HepG2 (cell line): ENCODE results near the gene SMAD6. TPM values are rescaled to one million over a fixed set of nuclear protein-coding genes. Genes with fewer than 3 reads are reported as not detected.

Experiments
- CC2D1A ChIP-seq: sonication (generic); formaldehyde crosslinking; IDR thresholded peaks from 2 replicates; pipeline ENCODE4 v1.8.1; 2023; ENCODE audit warnings: mild to moderate bottlenecking, missing genetic modification reagents
- CSRNP2 ChIP-seq: sonication (generic); formaldehyde crosslinking; conservative IDR thresholded peaks from 2 replicates; pipeline ENCODE4 v1.8.0; 2022; ENCODE audit warnings: low read depth, missing genetic modification reagents
- DRAP1 ChIP-seq: IDR thresholded peaks from 2 replicates; pipeline ENCODE4 v1.6.1; 2016; ENCODE audit warnings: missing genetic modification reagents, missing compliant biosample characterization
- FOXO1 ChIP-seq: sonication (generic); formaldehyde crosslinking; IDR thresholded peaks from 2 replicates; pipeline ENCODE4 v1.4.0; 2020; ENCODE audit warnings: missing genetic modification reagents
- FOXO4 ChIP-seq: sonication (generic); formaldehyde crosslinking; conservative IDR thresholded peaks from 2 replicates; pipeline ENCODE4 v1.8.1; 2023; ENCODE audit warnings: missing genetic modification reagents
- HDAC2 ChIP-seq: sonication (generic); formaldehyde crosslinking; IDR thresholded peaks from 2 replicates; pipeline ENCODE4 v1.4.0; 2020; ENCODE audit warnings: missing genetic modification reagents
- KLF15 ChIP-seq: sonication (generic); formaldehyde crosslinking; IDR thresholded peaks from 2 replicates; pipeline ENCODE4 v1.8.1; 2023; ENCODE audit warnings: borderline replicate concordance, mild to moderate bottlenecking, inconsistent platforms, missing genetic modification reagents, mixed read lengths
- MNT ChIP-seq: fragments of 450-650 bp; IDR thresholded peaks from 2 replicates; pipeline ENCODE4 v1.6.1; 2016
- MXD1 ChIP-seq: sonication (generic); formaldehyde crosslinking; IDR thresholded peaks from 2 replicates; pipeline ENCODE4 v1.4.0; 2020; ENCODE audit warnings: mild to moderate bottlenecking, missing genetic modification reagents
- MXD4 ChIP-seq: IDR thresholded peaks from 2 replicates; pipeline ENCODE4 v1.6.1; 2016; ENCODE audit warnings: mild to moderate bottlenecking, missing biosample characterization, missing genetic modification reagents
- NR2C2 ChIP-seq: sonication (generic); formaldehyde crosslinking; IDR thresholded peaks from 2 replicates; pipeline ENCODE4 v1.4.0; 2020; ENCODE audit warnings: missing genetic modification reagents, mild to moderate bottlenecking, moderate library complexity, borderline replicate concordance
- PRMT3 ChIP-seq: sonication (generic); formaldehyde crosslinking; IDR thresholded peaks from 2 replicates; pipeline ENCODE4 v1.8.1; 2022; ENCODE audit warnings: low read depth, mild to moderate bottlenecking, moderate library complexity, missing genetic modification reagents, borderline replicate concordance
- REL ChIP-seq: sonication (generic); formaldehyde crosslinking; conservative IDR thresholded peaks from 2 replicates; pipeline ENCODE4 v1.8.0; 2022; ENCODE audit warnings: mild to moderate bottlenecking, missing genetic modification reagents, moderate library complexity
- TFDP1 ChIP-seq: IDR thresholded peaks from 2 replicates; pipeline ENCODE4 v1.6.1; 2016; ENCODE audit warnings: missing compliant biosample characterization, missing genetic modification reagents, borderline replicate concordance
- U2AF1 ChIP-seq: fragments of 200-400 bp; formaldehyde crosslinking; optimal IDR thresholded peaks from 2 replicates; pipeline ENCODE3; 2017; ENCODE audit warnings: mild to moderate bottlenecking, low read depth, low read length
- ZBTB8A ChIP-seq: sonication (generic); formaldehyde crosslinking; IDR thresholded peaks from 2 replicates; pipeline ENCODE4 v1.4.0; 2020; ENCODE audit warnings: mild to moderate bottlenecking, low read depth, missing genetic modification reagents, borderline replicate concordance
- ZNF460 ChIP-seq: sonication (generic); formaldehyde crosslinking; IDR thresholded peaks from 2 replicates; pipeline ENCODE4 v1.5.1; 2020; ENCODE audit warnings: missing genetic modification reagents, mild to moderate bottlenecking, borderline replicate concordance
- ZNF564 ChIP-seq: sonication (generic); formaldehyde crosslinking; IDR thresholded peaks from 2 replicates; pipeline ENCODE4 v1.8.1; 2023; ENCODE audit warnings: mild to moderate bottlenecking, missing genetic modification reagents
- ZNF567 ChIP-seq: sonication (generic); formaldehyde crosslinking; IDR thresholded peaks from 2 replicates; pipeline ENCODE4 v1.8.1; 2023; ENCODE audit warnings: mild to moderate bottlenecking, missing genetic modification reagents, borderline replicate concordance
- ZNF607 ChIP-seq: sonication (generic); formaldehyde crosslinking; IDR thresholded peaks from 2 replicates; pipeline ENCODE4 v1.5.1; 2020; ENCODE audit warnings: missing genetic modification reagents, mild to moderate bottlenecking, borderline replicate concordance
- ZNF782 ChIP-seq: sonication (generic); formaldehyde crosslinking; IDR thresholded peaks from 2 replicates; pipeline ENCODE4 v1.4.0; 2020; ENCODE audit warnings: missing genetic modification reagents, mild to moderate bottlenecking, borderline replicate concordance
- ZZZ3 ChIP-seq: sonication (generic); formaldehyde crosslinking; IDR thresholded peaks from 2 replicates; pipeline ENCODE4 v1.4.0; 2020; ENCODE audit warnings: missing genetic modification reagents, mild to moderate bottlenecking, borderline replicate concordance
- polyA plus RNA-seq, 8 experiments: library from polyadenylated mRNA; depleted of rRNA in 3 of 8; stranded (reverse) in 7 of 8; unstranded in 1 of 8; fragments of >200 nt; fragmentation: Illumina TruSeq in 4 of 8; extraction: Trizol in 4 of 8; gene quantifications; 2 replicates each; pipeline versions ENCODE4 v1.2.1 to v1.2.3, GENCODE V29; 2011 to 2016; ENCODE audit warnings: low read depth in 4 of 8, missing spikeins in 1 of 8, mixed read lengths in 1 of 8; ENCODE audit not compliant: insufficient read depth in 1 of 8
- total RNA-seq, 5 experiments: library from RNA; depleted of rRNA; stranded (reverse); fragments of >200 nt; fragmentation: Illumina TruSeq; extraction: Trizol; gene quantifications; 2 replicates each; pipeline ENCODE4 v1.2.3, GENCODE V29; 2016; ENCODE audit warnings: low read depth in 1 of 5

Gene SMAD6
- total and polyA plus RNA-seq, 2 of the 13 experiments (the other 11 are each of a cell fraction or from before 2014, with no cell fraction given) = 3.3 to 4.4 TPM

GRCh38 chr15:66803182-66803729, 101.2 kb downstream of the SMAD6 start (continued):
- no peak for TF ChIP-seq FOXO4 (CRISPR knock-in tag)
- no peak for TF ChIP-seq CSRNP2 (CRISPR knock-in tag)
- no peak for TF ChIP-seq ZBTB8A
- peak; percentile 67; the same call in 1 of the 2 replicates for TF ChIP-seq ZNF607 (CRISPR knock-in tag)
- no peak for TF ChIP-seq REL (CRISPR knock-in tag)
- TF ChIP-seq MNT = peak; percentile 15; the same call in 1 of the 2 replicates
- TF ChIP-seq MXD1 (CRISPR knock-in tag) = no peak
- no peak; the same call in 1 of the 2 replicates for TF ChIP-seq ZNF460 (CRISPR knock-in tag)
- no peak; the same call in 1 of the 2 replicates for TF ChIP-seq ZZZ3
- no peak; the same call in 1 of the 2 replicates for TF ChIP-seq ZNF567 (CRISPR knock-in tag)
- no peak for TF ChIP-seq CC2D1A (CRISPR knock-in tag)
- no peak for TF ChIP-seq PRMT3
- TF ChIP-seq MXD4 = no peak
- TF ChIP-seq FOXO1 (CRISPR knock-in tag) = peak; percentile 69; the same call in 1 of the 2 replicates
- no peak; the same call in 1 of the 2 replicates for TF ChIP-seq TFDP1 (CRISPR knock-in tag)
- peak; percentile 83 for TF ChIP-seq HDAC2 (CRISPR knock-in tag)
- TF ChIP-seq KLF15 (CRISPR knock-in tag) = no peak
- TF ChIP-seq DRAP1 (CRISPR knock-in tag) = peak; percentile 58; the same call in 1 of the 2 replicates
- no peak for TF ChIP-seq U2AF1
- no peak for TF ChIP-seq ZNF782 (CRISPR knock-in tag)
- no peak for TF ChIP-seq NR2C2 (CRISPR knock-in tag)
- no peak for TF ChIP-seq ZNF564 (CRISPR knock-in tag)
